GM18505 (cell line): ENCODE data around the gene PPP4R3B.
A peak's percentile ranks its signal among the peaks of the same experiment; 100 is the strongest.

Experiments
- ATAC-seq: cut with Tn5 transposase; IDR thresholded peaks from one replicate; pipeline ENCODE4 v1.9.1; 2021; ENCODE audit not compliant: unreplicated experiment
- POLR2A ChIP-seq: IDR thresholded peaks from 4 replicates; pipeline ENCODE4 v1.6.1; 2011; ENCODE audit warnings: borderline replicate concordance; ENCODE audit not compliant: insufficient read depth, insufficient read length; ENCODE audit errors: extremely low read depth

The PPP4R3B gene

GRCh38 chr2:55519938-55520885, 97.2 kb downstream of the PPP4R3B start:
- ATAC-seq, result peak; percentile 3
- TF ChIP-seq POLR2A, result no peak

GRCh38 chr2:55518841-55519165, 98.6 kb downstream of the PPP4R3B start:
- ATAC-seq, result peak; percentile 15
- TF ChIP-seq POLR2A, result no peak

- ATAC-seq, result no peak
- TF ChIP-seq POLR2A, result no peak
Observed at GRCh38 chr2:55511508-55512124, 105.8 kb downstream of the PPP4R3B start.

DNA sequence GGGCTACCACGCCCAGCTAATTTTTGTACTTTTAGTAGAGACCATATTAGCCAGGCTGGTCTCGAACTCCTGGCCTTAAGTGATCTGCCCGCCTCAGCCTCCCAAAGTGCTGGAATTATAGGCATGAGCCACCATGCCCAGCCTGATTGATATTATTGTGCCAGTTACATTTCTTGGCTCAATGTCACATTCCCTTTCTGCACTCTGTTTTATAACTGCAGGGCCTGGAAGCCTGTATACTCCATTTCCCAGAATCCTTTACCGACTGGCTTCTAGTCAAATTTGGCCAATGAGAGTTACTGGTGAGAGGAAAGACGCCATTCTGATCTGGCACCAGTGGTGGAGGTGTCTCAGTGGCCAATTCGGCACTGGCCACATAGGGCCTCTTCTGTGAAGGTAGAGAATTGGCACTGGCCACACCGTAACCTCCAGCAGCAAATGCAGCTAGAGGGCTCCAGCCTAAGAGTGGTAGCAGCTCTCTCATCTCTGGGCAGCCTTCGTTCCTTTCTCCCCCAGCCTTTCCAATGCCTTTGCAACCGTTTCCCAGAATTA, 114.8 kb downstream of the PPP4R3B start:
- no peak for ATAC-seq
- no peak for TF ChIP-seq POLR2A

- no peak for TF ChIP-seq POLR2A
- no peak for ATAC-seq
Observed at GRCh38 chr2:55500025-55500424, 117.4 kb downstream of the PPP4R3B start.

GRCh38 chr2:55498582-55498981, 118.8 kb downstream of the PPP4R3B start:
- no peak for TF ChIP-seq POLR2A
- no peak for ATAC-seq
